Measurements from ENCODE around the gene TRIM50. TPM values are rescaled to one million over a fixed set of nuclear protein-coding genes. Genes with fewer than 3 reads are reported as not detected.
"Not testable (repeated sequence)": the region's sequence is repeated elsewhere in the genome, so short reads cannot be mapped to it uniquely, and the experiment has no call there.

The TRIM50 gene
- total RNA-seq, 4 donors from 2014 or later, result not detected

- Histone ChIP-seq H3K36me3 (peaks cover 0 to 16% (median 5%) of the 10 kb centered on the region in 4 donors), H3K4me3 (no peak overlapping the region), H3K4me1 (peaks cover 0 to 7% (median 3%) of the 10 kb centered on the region in 4 donors), H3K27ac (no peak overlapping the region), H3K27me3 (no peaks in the 10 kb centered on the region), H3K9me3 (no peaks in the 10 kb centered on the region)
- no peak for DNase-seq
- 96% methylated on average over 22 of the region's 26 CpGs; no CpG with 5 or more reads in 1 of the 2 donors for WGBS, 2 donors (ENCODE audit: low coverage in 1 of 2)
- in situ Hi-C loops (cut with MboI; ENCODE audit: low pct_ligation_motif_present in 1 of 4, low pct_unique_long_range_greater_than_20kb in 1 of 4, low sequenced_read_pairs in 3 of 4), result no loop called here
- TF ChIP-seq EP300 (IDR thresholded peaks at IDR 0.05; ENCODE audit: low read depth), result no peak
- TF ChIP-seq POLR2AphosphoS5 (IDR thresholded peaks at IDR 0.05), result no peak
- TF ChIP-seq POLR2A (IDR thresholded peaks at IDR 0.05), result no peak
- no peak for TF ChIP-seq CTCF (IDR thresholded peaks at IDR 0.05)
- intact Hi-C loops (cut with DNase I; ENCODE audit: low total_unique reads), result no loop called here
These were observed 24.3 kb downstream of the TRIM50 start for GRCh38 chr7:73303546-73303945.

- DNase-seq; H3K27ac ChIP-seq; in situ Hi-C loops (cut with MboI; ENCODE audit: low pct_ligation_motif_present in 1 of 4, low pct_unique_long_range_greater_than_20kb in 1 of 4, low sequenced_read_pairs in 3 of 4); H3K27me3 ChIP-seq; intact Hi-C loops (cut with DNase I; ENCODE audit: low total_unique reads); H3K9me3 ChIP-seq; H3K4me3 ChIP-seq; H3K4me1 ChIP-seq: not testable (repeated sequence)
- WGBS, 2 donors (ENCODE audit: low coverage in 1 of 2), result 93 to 97% methylated on average over 3 to 8 of the region's 10 CpGs
- peaks cover 0 to 16% (median 5%) of the 10 kb centered on the region in 4 donors for H3K36me3 ChIP-seq
These were observed 25.0 kb downstream of the TRIM50 start for GRCh38 chr7:73302846-73303245.

- in situ Hi-C loops (cut with MboI; ENCODE audit: low pct_ligation_motif_present in 1 of 4, low pct_unique_long_range_greater_than_20kb in 1 of 4, low sequenced_read_pairs in 3 of 4), result not testable (repeated sequence)
These were observed 26.8 kb downstream of the TRIM50 start for GRCh38 chr7:73301108-73301507.

GRCh38 chr7:73299812-73300211 lies 28.1 kb downstream of the TRIM50 start:
- H3K4me1 ChIP-seq; H3K4me3 ChIP-seq; H3K27ac ChIP-seq; H3K9me3 ChIP-seq; in situ Hi-C loops (cut with MboI; ENCODE audit: low pct_ligation_motif_present in 1 of 4, low pct_unique_long_range_greater_than_20kb in 1 of 4, low sequenced_read_pairs in 3 of 4); intact Hi-C loops (cut with DNase I; ENCODE audit: low total_unique reads); H3K27me3 ChIP-seq; DNase-seq: not testable (repeated sequence)
- WGBS, 2 donors (ENCODE audit: low coverage in 1 of 2), result 32% methylated on average over 7 of the region's 12 CpGs; no CpG with 5 or more reads in 1 of the 2 donors
- peaks cover 0 to 13% (median 3%) of the 10 kb centered on the region in 4 donors for H3K36me3 ChIP-seq

More at GRCh38 chr7:73301108-73301507, 26.8 kb downstream of the TRIM50 start:
- H3K4me3 ChIP-seq; H3K9me3 ChIP-seq; H3K4me1 ChIP-seq; intact Hi-C loops (cut with DNase I; ENCODE audit: low total_unique reads); H3K27me3 ChIP-seq; DNase-seq; H3K27ac ChIP-seq: not testable (repeated sequence)
- peak in 2 of 5 experiments; percentile 6 to 10 for TF ChIP-seq CTCF (IDR thresholded peaks at IDR 0.05)
- 86% methylated on average over 4 of the region's 14 CpGs; no CpG with 5 or more reads in 1 of the 2 donors for WGBS, 2 donors (ENCODE audit: low coverage in 1 of 2)
- peaks cover 0 to 13% (median 3%) of the 10 kb centered on the region in 4 donors for H3K36me3 ChIP-seq

- H3K36me3 ChIP-seq; H3K27ac ChIP-seq; in situ Hi-C loops (cut with MboI; ENCODE audit: low pct_ligation_motif_present in 1 of 4, low pct_unique_long_range_greater_than_20kb in 1 of 4, low sequenced_read_pairs in 3 of 4); H3K27me3 ChIP-seq; DNase-seq; intact Hi-C loops (cut with DNase I; ENCODE audit: low total_unique reads); H3K9me3 ChIP-seq; H3K4me3 ChIP-seq; H3K4me1 ChIP-seq: not testable (repeated sequence)
- WGBS, 2 donors (ENCODE audit: low coverage in 1 of 2), result 92 to 100% methylated on average over 3 to 17 of the region's 27 CpGs
These were observed 30.2 kb downstream of the TRIM50 start for GRCh38 chr7:73297706-73298105.

- H3K4me3 ChIP-seq; H3K36me3 ChIP-seq; in situ Hi-C loops (cut with MboI; ENCODE audit: low pct_ligation_motif_present in 1 of 4, low pct_unique_long_range_greater_than_20kb in 1 of 4, low sequenced_read_pairs in 3 of 4); DNase-seq; intact Hi-C loops (cut with DNase I; ENCODE audit: low total_unique reads); H3K27ac ChIP-seq; H3K27me3 ChIP-seq; H3K4me1 ChIP-seq; H3K9me3 ChIP-seq: not testable (repeated sequence)
- no CpG with 5 or more reads among the region's 13 CpGs for WGBS, 2 donors (ENCODE audit: low coverage in 1 of 2)
These were observed 30.6 kb downstream of the TRIM50 start for GRCh38 chr7:73297235-73297634.

- DNase-seq; in situ Hi-C loops (cut with MboI; ENCODE audit: low pct_ligation_motif_present in 1 of 4, low pct_unique_long_range_greater_than_20kb in 1 of 4, low sequenced_read_pairs in 3 of 4); H3K4me3 ChIP-seq; intact Hi-C loops (cut with DNase I; ENCODE audit: low total_unique reads); H3K27me3 ChIP-seq; H3K9me3 ChIP-seq; H3K27ac ChIP-seq; H3K36me3 ChIP-seq; H3K4me1 ChIP-seq: not testable (repeated sequence)
- 33 to 38% methylated on average over 1 to 2 of the region's 5 CpGs for WGBS, 2 donors (ENCODE audit: low coverage in 1 of 2)
These were observed 50.7 kb downstream of the TRIM50 start for GRCh38 chr7:73277210-73277609.

GRCh38 chr7:73267813-73268212 lies 60.1 kb downstream of the TRIM50 start:
- intact Hi-C loops (cut with DNase I; ENCODE audit: low total_unique reads); H3K27ac ChIP-seq; in situ Hi-C loops (cut with MboI; ENCODE audit: low pct_ligation_motif_present in 1 of 4, low pct_unique_long_range_greater_than_20kb in 1 of 4, low sequenced_read_pairs in 3 of 4); DNase-seq; H3K4me3 ChIP-seq; H3K9me3 ChIP-seq; H3K4me1 ChIP-seq; H3K27me3 ChIP-seq; H3K36me3 ChIP-seq: not testable (repeated sequence)
- WGBS, 2 donors (ENCODE audit: low coverage in 1 of 2), result 89% methylated on average over 4 of the region's 4 CpGs; no CpG with 5 or more reads in 1 of the 2 donors

GRCh38 chr7:73266719-73267368 lies 61.0 kb downstream of the TRIM50 start:
- H3K27ac ChIP-seq; H3K9me3 ChIP-seq; H3K36me3 ChIP-seq; intact Hi-C loops (cut with DNase I; ENCODE audit: low total_unique reads); in situ Hi-C loops (cut with MboI; ENCODE audit: low pct_ligation_motif_present in 1 of 4, low pct_unique_long_range_greater_than_20kb in 1 of 4, low sequenced_read_pairs in 3 of 4); H3K27me3 ChIP-seq; DNase-seq; H3K4me3 ChIP-seq; H3K4me1 ChIP-seq: not testable (repeated sequence)
- no CpG with 5 or more reads among the region's 22 CpGs for WGBS, 2 donors (ENCODE audit: low coverage in 1 of 2)
